Measurements from ENCODE around the gene AVPR1A. TPM values are rescaled to one million over a fixed set of nuclear protein-coding genes. Genes with fewer than 3 reads are reported as not detected.

The AVPR1A gene
- total RNA-seq, 1 experiment from 2014 or later: not detected

GRCh38 chr12:63152321-63152700 lies 1.3 kb upstream of the AVPR1A start:
- no peak for DNase-seq (ENCODE audit: unreplicated experiment)
- Mint-ChIP-seq H3K27ac (ENCODE audit: low read depth, unreplicated experiment) (no peak overlapping the region), H3K36me3 (ENCODE audit: insufficient read depth, unreplicated experiment) (no peaks in the 10 kb centered on the region), H3K4me1 (ENCODE audit: insufficient read depth, unreplicated experiment) (peaks cover 12% of the 10 kb centered on the region), H3K27me3 (ENCODE audit: insufficient read depth, unreplicated experiment) (peaks cover 98% of the 10 kb centered on the region), H3K9me3 (ENCODE audit: unreplicated experiment) (no peaks in the 10 kb centered on the region), H3K4me3 (ENCODE audit: unreplicated experiment) (no peak overlapping the region)
- CTCF ChIA-PET: interaction anchor here (0.6 to 3.1 kb wide), 40 partner anchors 8 to 1914 kb away, joined by 3 to 25 read pairs (median 4); no protein-coding TSS in a partner anchor
- no TSS peak for BruUV-seq (replicated peaks)
- intact Hi-C loops (cut with micrococcal nuclease): loop anchor here (1.0 to 5.0 kb wide), 2 partner anchors 124 to 300 kb away; no protein-coding TSS in a partner anchor
- TF ChIP-seq CTCF (IDR thresholded peaks at IDR 0.05; ENCODE audit: unreplicated experiment): no peak
- POLR2A ChIA-PET: interaction anchor here (0.5 to 1.7 kb wide), 5 partner anchors 12 to 643 kb away, joined by 3 to 10 read pairs (median 3); no protein-coding TSS in a partner anchor

GRCh38 chr12:63151623-63152320 lies 771 bp upstream of the AVPR1A start:
- H3K4me1 Mint-ChIP-seq (ENCODE audit: insufficient read depth, unreplicated experiment): peaks cover 12% of the 10 kb centered on the region
- intact Hi-C loops (cut with micrococcal nuclease): loop anchor here (1.0 to 5.0 kb wide), 2 partner anchors 125 to 301 kb away; no protein-coding TSS in a partner anchor
- peak; percentile 71 for TF ChIP-seq CTCF (IDR thresholded peaks at IDR 0.05; ENCODE audit: unreplicated experiment)
- BruUV-seq (replicated peaks): no TSS peak
- DNase-seq (ENCODE audit: unreplicated experiment): peak; percentile 51
- POLR2A ChIA-PET: interaction anchor here (0.6 to 1.7 kb wide), 5 partner anchors 13 to 642 kb away, joined by 3 to 5 read pairs (median 3); no protein-coding TSS in a partner anchor
- H3K27ac Mint-ChIP-seq (ENCODE audit: low read depth, unreplicated experiment): no peak overlapping the region
- peaks cover 98% of the 10 kb centered on the region for H3K27me3 Mint-ChIP-seq (ENCODE audit: insufficient read depth, unreplicated experiment)
- CTCF ChIA-PET: interaction anchor here (0.6 to 3.1 kb wide), 47 partner anchors 8 to 1915 kb away, joined by 3 to 25 read pairs (median 4); no protein-coding TSS in a partner anchor
- H3K9me3 Mint-ChIP-seq (ENCODE audit: unreplicated experiment): no peaks in the 10 kb centered on the region
- H3K36me3 Mint-ChIP-seq (ENCODE audit: insufficient read depth, unreplicated experiment): no peaks in the 10 kb centered on the region
- peak overlapping the region; percentile 6 for H3K4me3 Mint-ChIP-seq (ENCODE audit: unreplicated experiment)

GRCh38 chr12:63149909-63150712 lies 890 bp downstream of the AVPR1A start:
- CTCF ChIA-PET: interaction anchor here (0.6 to 3.1 kb wide), 5 partner anchors 46 to 1051 kb away, joined by 3 to 25 read pairs (median 3); no protein-coding TSS in a partner anchor
- intact Hi-C loops (cut with micrococcal nuclease): loop anchor here (5.0 kb wide), 1 partner anchor 302 kb away; no protein-coding TSS in a partner anchor
- H3K4me3 Mint-ChIP-seq (ENCODE audit: unreplicated experiment): no peak overlapping the region

More at GRCh38 chr12:63149909-63150712, 890 bp downstream of the AVPR1A start:
- Mint-ChIP-seq H3K27me3 (ENCODE audit: insufficient read depth, unreplicated experiment) (peaks cover 99% of the 10 kb centered on the region), H3K4me1 (ENCODE audit: insufficient read depth, unreplicated experiment) (peaks cover 12% of the 10 kb centered on the region), H3K27ac (ENCODE audit: low read depth, unreplicated experiment) (no peak overlapping the region), H3K36me3 (ENCODE audit: insufficient read depth, unreplicated experiment) (no peaks in the 10 kb centered on the region), H3K9me3 (ENCODE audit: unreplicated experiment) (no peaks in the 10 kb centered on the region)
- no peak for DNase-seq (ENCODE audit: unreplicated experiment)
- POLR2A ChIA-PET: no interaction called here
- TF ChIP-seq CTCF (IDR thresholded peaks at IDR 0.05; ENCODE audit: unreplicated experiment): no peak
- no TSS peak for BruUV-seq (replicated peaks)

All from MCF 10A (cell line).